ENCODE results near the gene LZTFL1.

The LZTFL1 gene

DNA sequence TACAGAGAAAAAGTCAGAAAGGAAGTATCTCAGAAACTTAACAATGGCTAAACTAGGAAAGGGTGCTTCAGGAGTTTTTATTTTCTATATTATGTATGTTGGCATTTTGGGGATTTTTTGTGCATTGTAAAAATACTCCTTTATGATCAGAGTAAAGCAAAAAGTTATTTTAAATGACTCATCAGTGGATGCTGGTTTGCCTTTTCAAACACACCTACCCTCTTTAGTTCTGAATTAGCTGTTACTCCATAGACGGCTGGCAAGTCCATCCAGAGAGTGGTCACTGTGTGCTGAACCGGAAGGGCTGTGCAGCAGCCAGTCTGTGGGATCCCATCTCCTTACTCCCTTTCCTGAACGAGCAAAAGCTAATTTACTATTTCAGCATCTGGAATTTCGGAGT lies 45.4 kb upstream of the LZTFL1 start:
- TF ChIP-seq OSR1 (CRISPR knock-in tag; IDR thresholded peaks at IDR 0.05) (no peak), PPARA (CRISPR knock-in tag; IDR thresholded peaks at IDR 0.05; ENCODE audit: borderline replicate concordance) (no peak), BACH2 (CRISPR knock-in tag; IDR thresholded peaks at IDR 0.05; ENCODE audit: borderline replicate concordance) (no peak), ARNTL (CRISPR knock-in tag; IDR thresholded peaks at IDR 0.05; ENCODE audit: borderline replicate concordance, low read depth) (no peak), TSHZ2 (CRISPR knock-in tag; IDR thresholded peaks at IDR 0.05) (no peak), ZNF70 (CRISPR knock-in tag; IDR thresholded peaks at IDR 0.05) (no peak), CSDC2 (CRISPR knock-in tag; IDR thresholded peaks at IDR 0.05) (no peak), ZFP3 (CRISPR knock-in tag; IDR thresholded peaks at IDR 0.05) (no peak)
- ATAC-seq = no peak

DNA sequence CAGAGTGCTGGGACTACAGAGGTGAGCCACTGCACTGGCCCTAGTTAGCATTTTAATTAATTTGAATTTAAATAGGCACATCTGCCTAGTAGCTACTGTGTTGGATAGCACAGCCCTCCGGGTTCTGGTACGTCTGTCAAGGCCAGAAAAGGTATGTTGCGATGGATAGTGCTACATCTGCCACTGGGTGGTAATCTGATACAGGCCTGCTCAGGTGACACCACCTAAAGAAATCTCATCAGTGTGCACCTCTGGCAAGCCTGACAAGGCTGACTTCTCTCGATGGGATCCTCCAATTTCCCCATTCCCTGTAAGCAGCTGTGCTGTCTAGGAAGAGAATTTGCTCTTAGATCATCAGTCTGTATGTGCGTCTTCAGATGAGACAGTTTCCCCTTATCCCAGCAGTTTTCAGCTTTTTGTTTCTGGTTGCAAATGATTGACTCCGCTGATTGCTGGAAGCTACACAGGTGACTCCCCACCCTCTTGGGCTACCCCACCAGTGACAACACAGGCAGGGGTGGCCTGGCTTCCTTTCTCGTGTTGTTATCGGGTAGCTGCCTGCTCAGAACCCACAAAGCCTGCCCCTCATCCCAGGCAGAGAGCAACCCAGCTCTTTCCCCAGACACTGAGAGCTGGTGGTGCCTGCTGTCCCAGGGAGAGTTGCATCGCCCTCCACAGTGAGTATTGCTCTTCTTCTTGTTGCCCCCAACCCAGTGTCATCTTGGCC lies 44.2 kb upstream of the LZTFL1 start, which contains the start of gene CCR9:
TSS of gene CCR9 (plus strand) at position 565 of the 727 bp plus-strand sequence. CDS start 8,391 bp downstream, outside the sequence.
- ATAC-seq = no peak
- no peak for TF ChIP-seq OSR1 (CRISPR knock-in tag; IDR thresholded peaks at IDR 0.05)
- no peak for TF ChIP-seq ZNF8 (CRISPR knock-in tag; IDR thresholded peaks at IDR 0.05)
- no peak for TF ChIP-seq TOX (CRISPR knock-in tag; IDR thresholded peaks at IDR 0.05; ENCODE audit: borderline replicate concordance)
- no peak for TF ChIP-seq BACH2 (CRISPR knock-in tag; IDR thresholded peaks at IDR 0.05; ENCODE audit: borderline replicate concordance)
- TF ChIP-seq ESRRG (CRISPR knock-in tag; IDR thresholded peaks at IDR 0.05) = no peak
- no peak for TF ChIP-seq GLIS3 (CRISPR knock-in tag; IDR thresholded peaks at IDR 0.05)
- no peak for TF ChIP-seq RARB (CRISPR knock-in tag; IDR thresholded peaks at IDR 0.05)
- TF ChIP-seq ZC3H10 (CRISPR knock-in tag; IDR thresholded peaks at IDR 0.05) = no peak
- TF ChIP-seq PPARA (CRISPR knock-in tag; IDR thresholded peaks at IDR 0.05; ENCODE audit: borderline replicate concordance) = no peak
- TF ChIP-seq ARNTL (CRISPR knock-in tag; IDR thresholded peaks at IDR 0.05; ENCODE audit: borderline replicate concordance, low read depth) = no peak
- TF ChIP-seq ZNF565 (CRISPR knock-in tag; conservative IDR thresholded peaks at IDR 0.05; ENCODE audit: low read depth) = no peak
- no peak for TF ChIP-seq ZNF70 (CRISPR knock-in tag; IDR thresholded peaks at IDR 0.05)
- TF ChIP-seq CREB5 (CRISPR knock-in tag; IDR thresholded peaks at IDR 0.05; ENCODE audit: low read depth) = no peak
- TF ChIP-seq TCF4 (CRISPR knock-in tag; IDR thresholded peaks at IDR 0.05; ENCODE audit: borderline replicate concordance) = no peak
- no peak for TF ChIP-seq SNAI2 (CRISPR knock-in tag; IDR thresholded peaks at IDR 0.05)
- TF ChIP-seq, protein P1, sequence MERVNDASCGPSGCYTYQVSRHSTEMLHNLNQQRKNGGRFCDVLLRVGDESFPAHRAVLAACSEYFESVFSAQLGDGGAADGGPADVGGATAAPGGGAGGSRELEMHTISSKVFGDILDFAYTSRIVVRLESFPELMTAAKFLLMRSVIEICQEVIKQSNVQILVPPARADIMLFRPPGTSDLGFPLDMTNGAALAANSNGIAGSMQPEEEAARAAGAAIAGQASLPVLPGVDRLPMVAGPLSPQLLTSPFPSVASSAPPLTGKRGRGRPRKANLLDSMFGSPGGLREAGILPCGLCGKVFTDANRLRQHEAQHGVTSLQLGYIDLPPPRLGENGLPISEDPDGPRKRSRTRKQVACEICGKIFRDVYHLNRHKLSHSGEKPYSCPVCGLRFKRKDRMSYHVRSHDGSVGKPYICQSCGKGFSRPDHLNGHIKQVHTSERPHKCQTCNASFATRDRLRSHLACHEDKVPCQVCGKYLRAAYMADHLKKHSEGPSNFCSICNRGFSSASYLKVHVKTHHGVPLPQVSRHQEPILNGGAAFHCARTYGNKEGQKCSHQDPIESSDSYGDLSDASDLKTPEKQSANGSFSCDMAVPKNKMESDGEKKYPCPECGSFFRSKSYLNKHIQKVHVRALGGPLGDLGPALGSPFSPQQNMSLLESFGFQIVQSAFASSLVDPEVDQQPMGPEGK (CRISPR knock-in tag; IDR thresholded peaks at IDR 0.05; ENCODE audit: borderline replicate concordance) = no peak

DNA sequence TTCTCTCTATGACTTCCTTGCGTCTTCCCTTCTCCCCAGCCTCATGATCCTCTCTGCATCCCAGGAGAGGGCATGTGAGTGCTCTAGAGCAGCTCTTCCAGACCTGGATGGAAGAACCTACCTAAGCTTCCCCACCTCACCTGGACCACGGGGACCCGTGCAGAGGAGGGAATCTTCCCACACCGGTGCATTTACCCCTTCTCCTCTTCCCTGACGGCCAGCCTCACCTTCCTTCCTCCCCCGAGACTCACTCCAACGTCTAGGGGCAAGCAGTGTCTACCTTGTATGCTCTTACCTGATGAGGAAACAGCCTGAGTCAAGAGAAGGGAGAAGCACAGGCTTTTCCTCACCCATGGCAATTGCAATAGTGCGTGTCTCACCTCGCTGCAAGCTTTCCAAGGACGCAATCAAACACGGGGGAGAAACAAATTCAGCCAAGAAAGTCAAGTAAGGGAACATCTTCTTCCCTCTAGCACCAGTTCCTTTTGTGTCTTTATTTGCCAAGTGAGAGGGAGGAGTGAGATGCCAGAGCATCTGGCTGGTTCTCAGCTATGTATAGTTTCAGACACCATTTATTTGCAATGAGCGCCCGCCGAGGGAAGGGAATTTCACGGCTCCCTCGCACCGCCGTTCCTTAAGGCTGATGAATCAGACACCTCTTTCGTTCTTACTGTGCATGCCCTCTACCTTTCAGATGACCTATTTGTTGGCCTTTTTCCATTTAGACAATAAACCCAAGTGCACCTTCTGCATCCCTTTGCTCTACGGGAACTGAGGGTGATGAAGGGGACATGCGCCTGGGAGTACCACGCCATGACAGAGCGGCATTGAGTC lies 42.7 kb upstream of the LZTFL1 start:
- TF ChIP-seq GLIS3 (CRISPR knock-in tag; IDR thresholded peaks at IDR 0.05) (no peak), POU6F1 (CRISPR knock-in tag; IDR thresholded peaks at IDR 0.05; ENCODE audit: borderline replicate concordance, low read depth) (no peak), ZNF70 (CRISPR knock-in tag; IDR thresholded peaks at IDR 0.05) (no peak), PPARA (CRISPR knock-in tag; IDR thresholded peaks at IDR 0.05; ENCODE audit: borderline replicate concordance) (no peak)
- TF ChIP-seq, protein P1 (CRISPR knock-in tag; IDR thresholded peaks at IDR 0.05; ENCODE audit: borderline replicate concordance) = no peak
- no peak for ATAC-seq
